Testis (tissue), 3 donors: ENCODE measurements around the gene HIF1AN. TPM values are rescaled to one million over a fixed set of nuclear protein-coding genes. Genes with fewer than 3 reads are reported as not detected.

Source experiments
- DNase-seq: peaks from one replicate; pipeline ENCODE4 v3.0.0-alpha.2; 2019
- H3K27ac ChIP-seq, 2 donors: fragments of 200-600 bp; sonication (generic); one replicate each; pipeline ENCODE4 v1.5.1; 2019
- H3K27me3 ChIP-seq: fragments of 200-600 bp; sonication (generic); one replicate; pipeline ENCODE4 v1.5.1; 2019
- H3K36me3 ChIP-seq: fragments of 200-600 bp; sonication (generic); one replicate; pipeline ENCODE4 v1.5.1; 2017; ENCODE audit warnings: low read depth; ENCODE audit errors: missing control alignments
- H3K4me1 ChIP-seq: fragments of 200-600 bp; sonication (generic); one replicate; pipeline ENCODE4 v1.5.1; 2019
- H3K4me3 ChIP-seq, 2 donors: fragments of 200-600 bp; sonication (generic); one replicate each; pipeline ENCODE4 v1.5.1; 2017 to 2019
- H3K9me3 ChIP-seq: fragments of 200-600 bp; sonication (generic); one replicate; pipeline ENCODE4 v1.5.1; 2017
- CTCF ChIP-seq, 3 experiments: fragments of 450-650 bp in 2 of 3; fragments of 200-600 bp in 1 of 3; sonication (generic) in 1 of 3; IDR thresholded peaks; one replicate each; pipeline ENCODE4 v1.5.1; 2016 to 2019; ENCODE audit warnings: antibody characterized with exemption in 3 of 3, mild to moderate bottlenecking in 2 of 3, moderate library complexity in 1 of 3
- POLR2A ChIP-seq: fragments of 450-650 bp; IDR thresholded peaks from one replicate; pipeline ENCODE4 v1.6.1; 2017; ENCODE audit warnings: antibody characterized with exemption, mild to moderate bottlenecking, moderate library complexity
- WGBS, 2 donors: methylation state at CpG; one replicate each; pipeline ENCODE4 v1.1.5; 2018; 5-methylcytosine and 5-hydroxymethylcytosine counted together
- intact Hi-C: fragments of 100-400 bp; cut with DNase I; formaldehyde crosslinking; loops from one replicate; pipeline ENCODE4 v1.15.1; 2023; ENCODE audit warnings: low total_unique reads
- polyA plus RNA-seq: library from polyadenylated mRNA; stranded (reverse); fragments of 350-450 nt; fragmentation: Illumina TruSeq; extraction: RNeasy Lipid Tissue Mini Kit (QIAGEN cat#74804); gene quantifications from one replicate; pipeline ENCODE4 v1.2.3, GENCODE V29; 2014; ENCODE audit warnings: low read depth, low replicate concordance; ENCODE audit not compliant: insufficient read depth
- total RNA-seq, 2 donors: library from RNA; depleted of rRNA; stranded (reverse); fragments of >200 nt; gene quantifications; one replicate each; pipeline ENCODE4 v1.2.3, GENCODE V29; 2016

HIF1AN gene
- total and polyA plus RNA-seq, 3 donors from 2014 or later, result 30.9 to 81.0 (median 34.3) TPM

DNA sequence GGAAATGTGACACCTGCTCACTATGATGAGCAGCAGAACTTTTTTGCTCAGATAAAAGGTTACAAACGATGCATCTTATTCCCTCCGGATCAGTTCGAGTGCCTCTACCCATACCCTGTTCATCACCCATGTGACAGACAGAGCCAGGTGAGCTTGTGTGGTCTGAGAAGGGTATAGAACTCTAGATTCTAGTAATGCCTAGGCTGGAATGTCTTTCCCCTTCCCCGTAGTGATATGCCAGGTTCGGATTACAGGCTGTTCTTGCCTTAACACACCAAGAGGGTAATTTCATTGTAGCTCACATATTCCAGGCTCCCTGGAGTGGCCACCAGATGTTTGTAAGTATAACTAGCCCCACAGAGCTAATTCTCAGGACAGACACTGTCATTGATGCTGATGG, 9.2 kb downstream of the HIF1AN start:
- DNase-seq, result no peak
- Histone ChIP-seq H3K27me3 (no peaks in the 10 kb centered on the region), H3K9me3 (no peaks in the 10 kb centered on the region), H3K27ac (no peak overlapping the region), H3K4me3 (no peak overlapping the region), H3K36me3 (no peaks in the 10 kb centered on the region), H3K4me1 (no peaks in the 10 kb centered on the region)
- WGBS, 2 donors, result 87 to 89% methylated on average over 5 of the region's 5 CpGs
- TF ChIP-seq POLR2A, result no peak
- TF ChIP-seq CTCF (IDR thresholded peaks at IDR 0.05), result no peak
- intact Hi-C loops, result no loop called here

DNA sequence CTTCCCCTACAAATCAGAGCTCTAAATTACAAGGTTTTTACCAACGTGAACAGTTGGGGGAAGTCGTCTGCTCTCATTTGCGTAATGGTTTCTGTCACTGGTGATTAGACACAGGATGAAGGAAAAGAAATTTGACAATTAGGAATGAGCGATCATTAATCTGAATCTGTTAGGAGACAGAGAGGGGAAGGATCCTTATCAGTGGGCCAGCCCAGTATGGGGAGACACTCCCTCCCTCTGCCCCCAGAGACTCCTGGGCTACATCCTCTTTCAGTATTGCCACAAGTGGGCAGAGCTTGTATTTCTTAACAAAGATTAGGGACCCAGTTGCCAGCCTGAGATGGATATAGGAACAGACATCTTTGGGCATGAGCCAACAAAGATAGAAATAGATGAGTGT, 15.5 kb downstream of the HIF1AN start:
- Histone ChIP-seq H3K4me3 (no peak overlapping the region), H3K36me3 (no peaks in the 10 kb centered on the region), H3K27me3 (no peaks in the 10 kb centered on the region), H3K9me3 (no peaks in the 10 kb centered on the region), H3K4me1 (no peaks in the 10 kb centered on the region), H3K27ac (no peak overlapping the region)
- TF ChIP-seq CTCF (IDR thresholded peaks at IDR 0.05), result no peak
- TF ChIP-seq POLR2A, result no peak
- WGBS, 2 donors, result 74 to 85% methylated on average over 4 of the region's 4 CpGs
- no peak for DNase-seq
- intact Hi-C loops, result no loop called here

- Histone ChIP-seq H3K36me3 (no peaks in the 10 kb centered on the region), H3K27me3 (no peaks in the 10 kb centered on the region)
- intact Hi-C loops, result no loop called here
Observed at GRCh38 chr10:100551738-100552137, 16.0 kb downstream of the HIF1AN start.

GRCh38 chr10:100553929-100554328, 18.2 kb downstream of the HIF1AN start:
- no peaks in the 10 kb centered on the region for H3K27me3 ChIP-seq
- TF ChIP-seq POLR2A, result no peak
- no peak for TF ChIP-seq CTCF (IDR thresholded peaks at IDR 0.05)
- intact Hi-C loops, result no loop called here
- no peak overlapping the region for H3K4me3 ChIP-seq
- no peaks in the 10 kb centered on the region for H3K9me3 ChIP-seq
- DNase-seq, result no peak
- no peak overlapping the region for H3K27ac ChIP-seq
- H3K4me1 ChIP-seq, result no peaks in the 10 kb centered on the region
- WGBS, 2 donors, result 88 to 91% methylated on average over 3 of the region's 3 CpGs
- H3K36me3 ChIP-seq, result no peaks in the 10 kb centered on the region

More at GRCh38 chr10:100551738-100552137, 16.0 kb downstream of the HIF1AN start:
- Histone ChIP-seq H3K9me3 (no peaks in the 10 kb centered on the region), H3K27ac (no peak overlapping the region), H3K4me3 (no peak overlapping the region), H3K4me1 (no peaks in the 10 kb centered on the region)
- 76 to 77% methylated on average over 5 of the region's 5 CpGs for WGBS, 2 donors
- no peak for DNase-seq
- TF ChIP-seq POLR2A (no peak), CTCF (IDR thresholded peaks at IDR 0.05) (no peak)

DNA sequence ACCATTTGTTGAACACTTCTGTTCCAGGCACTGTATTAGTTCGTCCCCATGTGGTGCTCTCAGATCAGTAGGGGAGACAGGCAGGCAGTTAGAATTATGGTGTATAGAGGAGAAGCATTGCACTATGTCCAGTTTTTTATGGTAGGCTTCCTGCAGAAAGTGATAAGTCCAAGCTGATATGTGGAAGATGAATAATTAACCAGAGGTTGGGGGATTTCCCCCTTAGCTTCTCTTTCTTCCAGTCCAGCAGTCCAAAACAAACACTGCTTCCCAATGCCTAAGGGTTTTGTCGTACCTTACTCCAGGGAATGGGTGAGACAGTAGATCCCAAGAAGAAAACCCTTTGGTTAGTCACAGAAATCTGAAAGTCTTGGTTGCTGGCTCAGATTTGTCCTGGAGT, 19.2 kb downstream of the HIF1AN start:
- H3K27me3 ChIP-seq, result no peaks in the 10 kb centered on the region
- no peak overlapping the region for H3K4me3 ChIP-seq
- H3K27ac ChIP-seq, result no peak overlapping the region
- no peaks in the 10 kb centered on the region for H3K36me3 ChIP-seq
- TF ChIP-seq CTCF (IDR thresholded peaks at IDR 0.05), result no peak
- TF ChIP-seq POLR2A, result no peak
- H3K4me1 ChIP-seq, result no peaks in the 10 kb centered on the region
- no peak for DNase-seq
- whole genome bisulfite sequencing, 2 donors, result 88 to 94% methylated on average over 2 of the region's 2 CpGs
- H3K9me3 ChIP-seq, result no peaks in the 10 kb centered on the region
- intact Hi-C loops, result no loop called here
